RWPE1 (cell line): Measurements from ENCODE around the gene CELF1.

ENCODE experiments used
- CTCF ChIA-PET: fragments of 350-600 bp; sonication (Branson Sonifier 250); formaldehyde crosslinking; extraction: SDS; loops from one replicate; lab custom pipeline; 2021; lab: Yijun Ruan, JAX
- POLR2A ChIA-PET: fragments of 400-600 bp; formaldehyde crosslinking; extraction: SDS; loops from one replicate; lab custom pipeline; 2020; ENCODE audit warnings: antibody characterized with exemption; ENCODE audit not compliant: low non-redundant PET; lab: Yijun Ruan, JAX
- DNase-seq: peaks from one replicate; pipeline ENCODE4 v3.0.0; 2012; ENCODE audit warnings: low spot score
- H3K27ac ChIP-seq: fragments of 450-650 bp; 2 replicates; pipeline ENCODE4 v1.5.1; 2017
- TF ChIP-seq, protein P1 (sequence below): fragments of 450-650 bp; conservative IDR thresholded peaks from 2 replicates; pipeline ENCODE4 v1.5.1; 2017; ENCODE audit warnings: low read depth, mild to moderate bottlenecking

CELF1 gene

DNA sequence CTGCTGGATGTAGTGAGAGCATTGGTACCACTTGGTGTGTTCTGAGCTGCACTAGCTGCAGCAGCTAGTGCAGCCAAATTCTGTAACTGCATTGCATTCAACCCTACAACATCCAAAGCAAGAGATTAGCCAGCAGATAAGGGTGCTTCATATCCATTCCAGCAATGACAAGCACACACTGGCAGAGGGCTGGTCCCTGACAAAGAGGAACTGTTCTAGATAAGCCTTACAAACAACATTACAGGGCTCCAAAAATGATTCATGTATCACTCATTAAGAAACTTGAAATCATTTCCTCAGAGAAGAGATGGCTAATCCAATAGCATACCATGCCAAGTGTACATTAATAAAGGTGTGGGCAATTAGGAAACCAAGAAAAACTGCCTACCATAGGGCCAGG lies 75.6 kb downstream of the CELF1 start:
- CTCF ChIA-PET, result no interaction called here
- DNase-seq, result peak; percentile 65
- H3K27ac ChIP-seq, result no peak overlapping the region
- TF ChIP-seq, protein P1, sequence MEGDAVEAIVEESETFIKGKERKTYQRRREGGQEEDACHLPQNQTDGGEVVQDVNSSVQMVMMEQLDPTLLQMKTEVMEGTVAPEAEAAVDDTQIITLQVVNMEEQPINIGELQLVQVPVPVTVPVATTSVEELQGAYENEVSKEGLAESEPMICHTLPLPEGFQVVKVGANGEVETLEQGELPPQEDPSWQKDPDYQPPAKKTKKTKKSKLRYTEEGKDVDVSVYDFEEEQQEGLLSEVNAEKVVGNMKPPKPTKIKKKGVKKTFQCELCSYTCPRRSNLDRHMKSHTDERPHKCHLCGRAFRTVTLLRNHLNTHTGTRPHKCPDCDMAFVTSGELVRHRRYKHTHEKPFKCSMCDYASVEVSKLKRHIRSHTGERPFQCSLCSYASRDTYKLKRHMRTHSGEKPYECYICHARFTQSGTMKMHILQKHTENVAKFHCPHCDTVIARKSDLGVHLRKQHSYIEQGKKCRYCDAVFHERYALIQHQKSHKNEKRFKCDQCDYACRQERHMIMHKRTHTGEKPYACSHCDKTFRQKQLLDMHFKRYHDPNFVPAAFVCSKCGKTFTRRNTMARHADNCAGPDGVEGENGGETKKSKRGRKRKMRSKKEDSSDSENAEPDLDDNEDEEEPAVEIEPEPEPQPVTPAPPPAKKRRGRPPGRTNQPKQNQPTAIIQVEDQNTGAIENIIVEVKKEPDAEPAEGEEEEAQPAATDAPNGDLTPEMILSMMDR, result no peak
- POLR2A ChIA-PET, result no interaction called here

DNA sequence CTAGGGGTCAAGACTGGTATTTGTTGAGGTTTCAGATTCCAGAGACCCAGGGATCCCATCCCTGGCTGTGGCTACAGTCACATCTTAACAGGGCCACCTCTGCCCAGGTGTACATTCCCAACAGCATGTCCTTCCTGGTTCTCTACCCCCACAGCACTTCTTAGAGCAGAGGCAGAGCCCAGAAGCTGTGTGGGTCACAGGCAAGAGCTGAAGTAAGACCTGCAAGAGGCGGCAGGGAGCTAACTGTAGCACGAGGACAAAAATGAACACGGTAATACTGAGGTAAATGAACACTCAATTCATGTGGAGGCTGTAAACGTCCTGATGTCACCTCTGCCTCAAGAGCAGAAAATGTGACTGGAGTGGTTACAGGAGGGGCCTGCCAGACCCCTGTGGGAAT lies 82.3 kb downstream of the CELF1 start:
- ChIA-PET CTCF (interaction anchor here (0.6 to 1.1 kb wide), 3 partner anchors 12 to 99 kb away, joined by 3 read pairs; no protein-coding TSS in a partner anchor), POLR2A (no interaction called here)
- no peak for DNase-seq
- H3K27ac ChIP-seq, result no peak overlapping the region
- TF ChIP-seq, protein P1, result no peak

DNA sequence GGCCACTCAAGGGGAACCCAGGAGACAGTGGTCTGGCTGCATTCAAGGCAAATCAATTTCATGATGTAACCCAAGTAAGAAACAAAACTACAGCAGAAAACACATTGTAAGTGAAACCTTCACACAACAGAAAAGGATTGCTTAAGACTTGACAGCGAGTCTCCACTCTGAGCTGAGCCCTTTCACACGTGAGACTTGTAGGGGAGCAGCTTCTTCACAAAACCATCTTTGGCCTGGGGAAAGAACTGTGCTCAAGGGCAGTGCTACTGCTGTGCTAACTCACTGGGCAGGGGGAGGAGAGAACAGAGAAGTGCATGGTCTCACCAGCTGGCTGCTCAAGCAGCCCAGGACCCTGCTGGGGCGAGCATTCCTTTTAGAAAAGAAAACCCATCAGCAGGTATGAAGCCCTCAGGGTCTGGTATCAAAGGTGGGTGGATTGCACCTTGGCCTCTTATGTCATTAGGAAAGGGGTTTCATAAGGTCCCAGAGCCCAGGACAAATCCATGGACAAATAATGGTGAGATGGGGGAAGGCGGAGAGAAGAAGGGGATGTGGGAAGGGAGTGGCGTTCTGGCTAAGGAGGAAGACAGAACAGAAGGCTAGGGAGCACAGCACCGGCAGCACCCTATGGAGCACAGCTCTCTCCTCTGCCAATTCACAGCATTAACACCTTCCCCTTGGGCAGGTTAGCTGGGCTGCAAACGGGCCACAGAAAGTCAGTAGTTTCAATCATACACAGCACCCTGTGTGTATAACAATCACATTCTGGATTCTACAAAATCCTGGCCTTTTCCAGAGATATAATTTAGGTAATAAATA lies 83.4 kb downstream of the CELF1 start:
- H3K27ac ChIP-seq, result peak overlapping the region; percentile 44; the same call in 1 of the 2 replicates
- DNase-seq, result no peak
- POLR2A ChIA-PET, result no interaction called here
- TF ChIP-seq, protein P1, result no peak
- CTCF ChIA-PET, result interaction anchor here (0.7 to 1.2 kb wide), 3 partner anchors 13 to 30 kb away, joined by 3 to 5 read pairs (median 3); no protein-coding TSS in a partner anchor

DNA sequence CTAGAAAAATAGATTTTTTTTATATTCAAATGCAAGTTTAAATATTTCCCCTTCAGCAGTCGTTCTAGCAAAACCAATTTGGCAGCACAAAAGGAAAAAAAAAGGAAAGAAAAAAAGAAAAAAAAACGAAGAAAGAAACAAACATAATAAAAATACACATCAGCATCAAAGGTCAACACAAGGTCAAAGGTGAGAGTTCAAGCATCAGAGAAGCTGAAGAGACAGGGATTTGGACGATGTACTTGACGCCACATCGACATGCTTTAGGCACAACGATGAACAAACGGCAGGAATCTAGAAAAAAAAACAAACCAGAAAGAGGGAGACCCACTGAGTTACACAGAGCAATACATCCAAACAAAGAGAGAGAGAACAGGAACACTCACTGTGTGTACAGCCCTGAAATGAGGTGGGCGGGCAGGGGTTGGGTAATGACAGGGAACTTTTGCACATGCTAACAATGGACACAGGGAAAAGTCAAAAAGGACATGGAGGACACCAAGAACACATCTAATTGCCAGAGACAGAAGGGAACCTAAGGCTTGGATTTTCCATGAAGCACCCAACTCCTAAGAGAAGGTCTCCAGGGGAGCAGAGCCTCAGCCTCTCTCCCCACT lies 84.2 kb downstream of the CELF1 start:
- POLR2A ChIA-PET, result no interaction called here
- H3K27ac ChIP-seq, result peak overlapping the region; percentile 44; the same call in 1 of the 2 replicates
- CTCF ChIA-PET, result interaction anchor here (1.2 kb wide), 1 partner anchor 14 kb away, joined by 3 read pairs; no protein-coding TSS in a partner anchor
- TF ChIP-seq, protein P1, result no peak
- no peak for DNase-seq

DNA sequence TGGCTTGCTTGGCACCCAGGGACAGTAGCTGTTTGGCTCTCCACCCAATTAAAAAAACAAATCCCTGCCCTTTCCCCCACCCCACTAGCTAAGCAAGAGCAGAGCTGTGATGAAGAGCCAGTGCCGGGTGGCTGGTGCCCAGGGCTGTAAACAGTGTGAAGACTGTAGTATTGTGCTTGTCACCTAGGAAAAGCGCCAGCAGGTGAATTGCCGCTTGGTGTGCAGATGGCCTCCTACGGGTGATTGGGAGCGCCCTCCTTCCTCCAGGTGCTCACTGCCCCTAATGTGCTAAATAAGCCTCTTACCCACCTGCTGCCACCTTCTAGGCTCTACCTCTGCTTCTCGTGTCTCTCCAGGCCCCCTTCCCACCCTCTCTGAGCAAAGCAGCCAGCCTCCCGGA lies 85.6 kb downstream of the CELF1 start:
- TF ChIP-seq, protein P1, result no peak
- no peak for DNase-seq
- CTCF ChIA-PET, result no interaction called here
- peak overlapping the region; percentile 63 for H3K27ac ChIP-seq
- POLR2A ChIA-PET, result no interaction called here

DNA sequence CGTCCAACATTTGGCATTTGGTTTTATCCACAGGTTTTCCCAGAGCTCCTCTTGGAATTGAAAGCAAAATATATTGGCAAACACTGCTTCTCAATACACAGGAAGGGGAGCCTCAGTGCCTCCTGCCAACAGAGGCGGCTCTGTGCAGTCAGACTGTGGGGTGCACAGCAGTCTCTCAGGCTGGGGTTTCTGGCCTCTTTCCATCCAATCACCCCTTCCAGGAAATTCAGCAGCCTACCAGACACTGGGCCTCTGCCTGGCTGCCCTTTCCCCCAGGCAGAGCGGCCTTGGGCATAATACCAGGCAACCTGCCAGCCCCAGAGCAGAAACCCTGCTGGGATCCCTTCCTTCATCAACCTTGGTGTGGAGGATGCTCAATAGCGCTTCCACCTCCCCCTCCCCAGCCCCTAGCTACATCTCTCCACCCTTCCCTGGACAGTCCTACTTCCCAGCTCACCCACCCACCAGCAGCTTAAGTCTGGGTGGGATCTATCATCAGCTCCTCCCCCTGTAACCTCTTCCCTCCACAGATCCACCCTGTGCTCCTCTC lies 86.2 kb downstream of the CELF1 start:
- ChIA-PET CTCF (interaction anchor here (0.8 kb wide), 1 partner anchor 22 kb away, joined by 3 read pairs; no protein-coding TSS in a partner anchor), POLR2A (no interaction called here)
- DNase-seq, result no peak
- peak overlapping the region; percentile 63 for H3K27ac ChIP-seq
- TF ChIP-seq, protein P1, result no peak
